Thoracic aorta (tissue), 2 donors: ENCODE measurements around the gene KDM4E. TPM values are rescaled to one million over a fixed set of nuclear protein-coding genes. Genes with fewer than 3 reads are reported as not detected.
A peak's percentile ranks its signal among the peaks of the same experiment; 100 is the strongest.

Experiments
- ATAC-seq: fragments of 150-250 bp; one replicate; pipeline ENCODE4 v1.8.0; 2017; ENCODE audit warnings: low read depth; ENCODE audit not compliant: insufficient number of reproducible peaks, low FRiP score
- DNase-seq: peaks from one replicate; pipeline ENCODE4 v3.0.0-alpha.2; 2020; ENCODE audit warnings: low spot score
- H3K27ac ChIP-seq, 2 donors: fragments of 200-600 bp; sonication (generic); 1 replicate in 1 of 2; 2 replicates in 1 of 2; pipeline ENCODE4 v1.5.1; 2016; ENCODE audit warnings: mild to moderate bottlenecking in 2 of 2, moderate library complexity in 2 of 2
- H3K27me3 ChIP-seq: fragments of 200-600 bp; sonication (generic); replicated peaks from 2 replicates; pipeline ENCODE4 v1.6.0; 2016; ENCODE audit warnings: mild to moderate bottlenecking; ENCODE audit not compliant: insufficient read depth
- H3K36me3 ChIP-seq: fragments of 200-600 bp; sonication (generic); one replicate; pipeline ENCODE4 v1.5.1; 2016
- H3K4me1 ChIP-seq, 2 donors: fragments of 200-600 bp; sonication (generic); 1 replicate in 1 of 2; 2 replicates in 1 of 2; pipeline versions ENCODE4 v1.5.1 to v1.6.0; 2016; ENCODE audit warnings: low read depth in 2 of 2, mild to moderate bottlenecking in 1 of 2; ENCODE audit not compliant: control insufficient read depth in 1 of 2
- H3K4me3 ChIP-seq: fragments of 200-600 bp; sonication (generic); 2 replicates; pipeline ENCODE4 v1.5.1; 2016; ENCODE audit warnings: mild to moderate bottlenecking
- H3K9me3 ChIP-seq: fragments of 200-600 bp; sonication (generic); 2 replicates; pipeline ENCODE4 v1.5.1; 2016
- CTCF ChIP-seq: fragments of 200-600 bp; sonication (generic); IDR thresholded peaks from one replicate; pipeline ENCODE4 v1.5.1; 2019; ENCODE audit warnings: antibody characterized with exemption
- total RNA-seq, 2 donors: library from RNA; depleted of rRNA; stranded (reverse); fragments of >200 nt; gene quantifications; one replicate each; pipeline versions ENCODE4 v1.1.0 to v1.2.3, GENCODE V29; 2016

Gene KDM4E
- total RNA-seq, 2 donors from 2014 or later = not detected

- Histone ChIP-seq H3K9me3 (no peaks in the 10 kb centered on the region), H3K27me3 (no peaks in the 10 kb centered on the region), H3K4me3 (no peak overlapping the region), H3K27ac (no peak overlapping the region), H3K4me1 (no peaks in the 10 kb centered on the region), H3K36me3 (no peaks in the 10 kb centered on the region)
- DNase-seq (no peak), ATAC-seq (no peak)
- no peak for TF ChIP-seq CTCF
Observed at GRCh38 chr11:95059046-95059445, 34.0 kb downstream of the KDM4E start.

GRCh38 chr11:95065336-95065735 is 40.3 kb downstream of the KDM4E start:
- no peak for ATAC-seq
- no peak for DNase-seq
- Histone ChIP-seq H3K27me3 (no peaks in the 10 kb centered on the region), H3K4me1 (peaks cover 9 to 19% of the 10 kb centered on the region in 2 donors), H3K9me3 (no peaks in the 10 kb centered on the region), H3K4me3 (no peak overlapping the region), H3K27ac (no peak overlapping the region), H3K36me3 (no peaks in the 10 kb centered on the region)
- TF ChIP-seq CTCF = no peak

GRCh38 chr11:95066716-95067038 is 41.6 kb downstream of the KDM4E start, which contains the start of gene SRSF8:
Gene SRSF8 (plus strand): TSS chr11:95066919. CDS start chr11:95067227, 308 bp downstream.
- H3K4me3 ChIP-seq = peak within 1 kb of the TSS; percentile 83
- H3K4me1 ChIP-seq = peaks cover 10 to 19% of the 10 kb centered on the region in 2 donors
- H3K36me3 ChIP-seq = no peaks in the 10 kb centered on the region
- H3K9me3 ChIP-seq = no peaks in the 10 kb centered on the region
- no peak for TF ChIP-seq CTCF
- ATAC-seq = no peak
- H3K27ac ChIP-seq = peak within 1 kb of the TSS; percentile 97 to 99
- DNase-seq = no peak
- no peaks in the 10 kb centered on the region for H3K27me3 ChIP-seq

GRCh38 chr11:95067039-95067840 is 42.2 kb downstream of the KDM4E start:
- Histone ChIP-seq H3K9me3 (no peaks in the 10 kb centered on the region), H3K27me3 (no peaks in the 10 kb centered on the region), H3K27ac (peak overlapping the region; percentile 97 to 99), H3K4me3 (peak overlapping the region; percentile 83), H3K36me3 (no peaks in the 10 kb centered on the region), H3K4me1 (peaks cover 10 to 19% of the 10 kb centered on the region in 2 donors)
- TF ChIP-seq CTCF = peak; percentile 59
- DNase-seq (peak; percentile 36), ATAC-seq (peak; percentile 78)

- DNase-seq (no peak), ATAC-seq (peak; percentile 17)
- Histone ChIP-seq H3K4me1 (peaks cover 10 to 19% of the 10 kb centered on the region in 2 donors), H3K36me3 (no peaks in the 10 kb centered on the region), H3K4me3 (peak overlapping the region; percentile 83), H3K27me3 (no peaks in the 10 kb centered on the region), H3K9me3 (no peaks in the 10 kb centered on the region), H3K27ac (peak overlapping the region; percentile 97 to 99)
- no peak for TF ChIP-seq CTCF
Observed at GRCh38 chr11:95067841-95068219, 42.8 kb downstream of the KDM4E start.
